Neuron (in vitro differentiated cells): ENCODE data around the gene HIVEP2.
A peak's percentile ranks its signal among the peaks of the same experiment; 100 is the strongest.

ENCODE experiments used
- H2AFZ ChIP-seq: one replicate; pipeline ENCODE4 v1.6.1; 2013; ENCODE audit warnings: low read depth, mild to moderate bottlenecking, inconsistent platforms, low read length, moderate library complexity
- H3K27me3 ChIP-seq: one replicate; pipeline ENCODE4 v1.6.1; 2013; ENCODE audit warnings: low read length; ENCODE audit not compliant: insufficient read depth
- H3K36me3 ChIP-seq: one replicate; pipeline ENCODE4 v1.6.1; 2013; ENCODE audit warnings: low read length; ENCODE audit not compliant: insufficient read depth
- H3K4me1 ChIP-seq: one replicate; pipeline ENCODE4 v1.6.1; 2013; ENCODE audit warnings: low read length; ENCODE audit not compliant: insufficient read depth
- H3K4me3 ChIP-seq: 2 replicates; pipeline ENCODE4 v1.5.1; 2013; ENCODE audit warnings: mild to moderate bottlenecking, low read length, moderate library complexity
- H3K9me3 ChIP-seq: one replicate; pipeline ENCODE4 v1.6.1; 2013; ENCODE audit warnings: low read length

The HIVEP2 gene

GRCh38 chr6:142718667-142719191 is 226.2 kb downstream of the HIVEP2 start:
- Histone ChIP-seq H3K4me1 (no peaks in the 10 kb centered on the region), H3K4me3 (no peak overlapping the region), H3K9me3 (peaks cover 3% of the 10 kb centered on the region), H3K27me3 (no peaks in the 10 kb centered on the region), H2AFZ (no peak overlapping the region), H3K36me3 (no peaks in the 10 kb centered on the region)

- peaks cover 3% of the 10 kb centered on the region for H3K9me3 ChIP-seq
These were observed 228.9 kb downstream of the HIVEP2 start for GRCh38 chr6:142716097-142716496.

GRCh38 chr6:142714951-142715785 is 229.8 kb downstream of the HIVEP2 start:
- peaks cover 3% of the 10 kb centered on the region for H3K9me3 ChIP-seq
- no peaks in the 10 kb centered on the region for H3K27me3 ChIP-seq
- no peaks in the 10 kb centered on the region for H3K4me1 ChIP-seq
- H2AFZ ChIP-seq: no peak overlapping the region
- H3K36me3 ChIP-seq: no peaks in the 10 kb centered on the region
- no peak overlapping the region for H3K4me3 ChIP-seq

More at GRCh38 chr6:142716097-142716496, 228.9 kb downstream of the HIVEP2 start:
- Histone ChIP-seq H3K4me3 (no peak overlapping the region), H2AFZ (no peak overlapping the region), H3K4me1 (no peaks in the 10 kb centered on the region), H3K27me3 (no peaks in the 10 kb centered on the region), H3K36me3 (no peaks in the 10 kb centered on the region)

GRCh38 chr6:142713959-142714358 is 231.0 kb downstream of the HIVEP2 start:
- no peaks in the 10 kb centered on the region for H3K36me3 ChIP-seq
- H3K4me3 ChIP-seq: no peak overlapping the region
- H3K9me3 ChIP-seq: peaks cover 1% of the 10 kb centered on the region
- H3K27me3 ChIP-seq: no peaks in the 10 kb centered on the region
- H3K4me1 ChIP-seq: no peaks in the 10 kb centered on the region
- H2AFZ ChIP-seq: no peak overlapping the region

- no peak overlapping the region for H2AFZ ChIP-seq
- H3K27me3 ChIP-seq: no peaks in the 10 kb centered on the region
- H3K36me3 ChIP-seq: no peaks in the 10 kb centered on the region
- no peaks in the 10 kb centered on the region for H3K4me1 ChIP-seq
- no peak overlapping the region for H3K4me3 ChIP-seq
- no peaks in the 10 kb centered on the region for H3K9me3 ChIP-seq
These were observed 232.7 kb downstream of the HIVEP2 start for GRCh38 chr6:142712231-142712630.

GRCh38 chr6:142708651-142709050 is 236.3 kb downstream of the HIVEP2 start:
- H3K4me1 ChIP-seq: no peaks in the 10 kb centered on the region
- no peak overlapping the region for H2AFZ ChIP-seq
- H3K9me3 ChIP-seq: no peaks in the 10 kb centered on the region
- H3K36me3 ChIP-seq: no peaks in the 10 kb centered on the region
- H3K27me3 ChIP-seq: no peaks in the 10 kb centered on the region
- no peak overlapping the region for H3K4me3 ChIP-seq

- Histone ChIP-seq H3K27me3 (no peaks in the 10 kb centered on the region), H2AFZ (no peak overlapping the region), H3K9me3 (no peaks in the 10 kb centered on the region), H3K36me3 (no peaks in the 10 kb centered on the region), H3K4me3 (no peak overlapping the region), H3K4me1 (no peaks in the 10 kb centered on the region)
These were observed 237.7 kb downstream of the HIVEP2 start for GRCh38 chr6:142707255-142707654.

GRCh38 chr6:142706210-142706609 is 238.8 kb downstream of the HIVEP2 start:
- no peak overlapping the region for H2AFZ ChIP-seq
- H3K4me3 ChIP-seq: no peak overlapping the region
- no peaks in the 10 kb centered on the region for H3K36me3 ChIP-seq
- no peaks in the 10 kb centered on the region for H3K9me3 ChIP-seq
- no peaks in the 10 kb centered on the region for H3K27me3 ChIP-seq
- no peaks in the 10 kb centered on the region for H3K4me1 ChIP-seq

- no peak overlapping the region for H3K4me3 ChIP-seq
- H3K4me1 ChIP-seq: no peaks in the 10 kb centered on the region
- H2AFZ ChIP-seq: no peak overlapping the region
- H3K9me3 ChIP-seq: no peaks in the 10 kb centered on the region
- no peaks in the 10 kb centered on the region for H3K27me3 ChIP-seq
- no peaks in the 10 kb centered on the region for H3K36me3 ChIP-seq
These were observed 239.9 kb downstream of the HIVEP2 start for GRCh38 chr6:142705054-142705453.

GRCh38 chr6:142702501-142703460 is 242.2 kb downstream of the HIVEP2 start:
- Histone ChIP-seq H2AFZ (peak overlapping the region; percentile 9), H3K4me3 (no peak overlapping the region), H3K4me1 (peaks cover 7% of the 10 kb centered on the region)

More at GRCh38 chr6:142702501-142703460, 242.2 kb downstream of the HIVEP2 start:
- H3K27me3 ChIP-seq: no peaks in the 10 kb centered on the region
- no peaks in the 10 kb centered on the region for H3K36me3 ChIP-seq
- no peaks in the 10 kb centered on the region for H3K9me3 ChIP-seq
